Measurements from ENCODE around the gene SLC34A2. TPM values are rescaled to one million over a fixed set of nuclear protein-coding genes. Genes with fewer than 3 reads are reported as not detected.

Gene SLC34A2
- total RNA-seq, 4 donors from 2014 or later: 2.5 to 7.8 (median 3.8) TPM

GRCh38 chr4:25662306-25662705 is 6.7 kb downstream of the SLC34A2 start:
- Histone ChIP-seq H3K27me3 (no peaks in the 10 kb centered on the region), H3K27ac (no peak overlapping the region), H3K9me3 (no peaks in the 10 kb centered on the region), H3K36me3 (no peaks in the 10 kb centered on the region), H3K4me1 (no peaks in the 10 kb centered on the region), H3K4me3 (no peak overlapping the region)
- no peak for TF ChIP-seq EP300 (IDR thresholded peaks at IDR 0.05)
- TF ChIP-seq CTCF (IDR thresholded peaks at IDR 0.05): no peak
- TF ChIP-seq POLR2AphosphoS5 (IDR thresholded peaks at IDR 0.05): no peak
- no peak for TF ChIP-seq POLR2A (IDR thresholded peaks at IDR 0.05)
- 94% methylated on average over 10 of the region's 10 CpGs for WGBS
- no peak for DNase-seq (ENCODE audit: low spot score in 2 of 2)

- no peaks in the 10 kb centered on the region for H3K27me3 ChIP-seq
- no peak for TF ChIP-seq POLR2A (IDR thresholded peaks at IDR 0.05)
- no peak for TF ChIP-seq EP300 (IDR thresholded peaks at IDR 0.05)
- TF ChIP-seq CTCF (IDR thresholded peaks at IDR 0.05): no peak
- no peak for TF ChIP-seq POLR2AphosphoS5 (IDR thresholded peaks at IDR 0.05)
- no peaks in the 10 kb centered on the region for H3K4me1 ChIP-seq
- H3K27ac ChIP-seq: no peak overlapping the region
- no peak for DNase-seq (ENCODE audit: low spot score in 2 of 2)
- H3K4me3 ChIP-seq: no peak overlapping the region
- H3K36me3 ChIP-seq: no peaks in the 10 kb centered on the region
- no peaks in the 10 kb centered on the region for H3K9me3 ChIP-seq
- 73% methylated on average over 3 of the region's 8 CpGs for WGBS
Observed at GRCh38 chr4:25663781-25664180, 8.1 kb downstream of the SLC34A2 start.

GRCh38 chr4:25666031-25666630 is 10.5 kb downstream of the SLC34A2 start:
- Histone ChIP-seq H3K36me3 (no peaks in the 10 kb centered on the region), H3K27me3 (no peaks in the 10 kb centered on the region), H3K4me3 (no peak overlapping the region), H3K4me1 (no peaks in the 10 kb centered on the region), H3K27ac (no peak overlapping the region), H3K9me3 (no peaks in the 10 kb centered on the region)
- TF ChIP-seq EP300 (IDR thresholded peaks at IDR 0.05): no peak
- no peak for TF ChIP-seq POLR2A (IDR thresholded peaks at IDR 0.05)
- no peak for TF ChIP-seq CTCF (IDR thresholded peaks at IDR 0.05)
- DNase-seq (ENCODE audit: low spot score in 2 of 2): no peak
- 85% methylated on average over 5 of the region's 9 CpGs for WGBS

- Histone ChIP-seq H3K27ac (no peak overlapping the region), H3K4me1 (no peaks in the 10 kb centered on the region), H3K27me3 (no peaks in the 10 kb centered on the region), H3K9me3 (no peaks in the 10 kb centered on the region), H3K4me3 (no peak overlapping the region), H3K36me3 (no peaks in the 10 kb centered on the region)
- WGBS: 68% methylated on average over 15 of the region's 15 CpGs
- DNase-seq (ENCODE audit: low spot score in 2 of 2): no peak
- no peak for TF ChIP-seq CTCF (IDR thresholded peaks at IDR 0.05)
- TF ChIP-seq EP300 (IDR thresholded peaks at IDR 0.05): no peak
- TF ChIP-seq POLR2A (IDR thresholded peaks at IDR 0.05): no peak
- no peak for TF ChIP-seq POLR2AphosphoS5 (IDR thresholded peaks at IDR 0.05)
Observed at GRCh38 chr4:25667931-25668557, 12.4 kb downstream of the SLC34A2 start.

GRCh38 chr4:25670991-25671390 is 15.3 kb downstream of the SLC34A2 start:
- WGBS: 35% methylated on average over 4 of the region's 4 CpGs

More at GRCh38 chr4:25670991-25671390, 15.3 kb downstream of the SLC34A2 start:
- no peaks in the 10 kb centered on the region for H3K9me3 ChIP-seq
- no peak overlapping the region for H3K27ac ChIP-seq
- H3K4me3 ChIP-seq: no peak overlapping the region
- TF ChIP-seq POLR2A (IDR thresholded peaks at IDR 0.05) (no peak), POLR2AphosphoS5 (IDR thresholded peaks at IDR 0.05) (no peak), EP300 (IDR thresholded peaks at IDR 0.05) (no peak), CTCF (IDR thresholded peaks at IDR 0.05) (no peak)
- no peaks in the 10 kb centered on the region for H3K27me3 ChIP-seq
- DNase-seq (ENCODE audit: low spot score in 2 of 2): no peak
- no peaks in the 10 kb centered on the region for H3K36me3 ChIP-seq
- H3K4me1 ChIP-seq: no peaks in the 10 kb centered on the region

All from suprapubic skin (tissue), 4 donors.